Transverse colon (tissue), 4 donors: ENCODE results near the gene UMAD1. TPM values are rescaled to one million over a fixed set of nuclear protein-coding genes. Genes with fewer than 3 reads are reported as not detected.
A peak's percentile ranks its signal among the peaks of the same experiment; 100 is the strongest.

Source experiments
- DNase-seq: peaks from one replicate; pipeline ENCODE4 v3.0.0-alpha.2; 2019
- H3K27ac ChIP-seq, 4 donors: fragments of 200-600 bp; sonication (generic); 2 replicates each; pipeline ENCODE4 v1.5.1; 2016 to 2018; ENCODE audit warnings: inconsistent platforms in 4 of 4
- H3K27me3 ChIP-seq: fragments of 200-600 bp; sonication (generic); 2 replicates; pipeline ENCODE4 v1.5.1; 2017; ENCODE audit warnings: inconsistent platforms
- H3K36me3 ChIP-seq, 4 donors: fragments of 200-600 bp; sonication (generic); 2 replicates each; pipeline ENCODE4 v1.5.1; 2017 to 2019; ENCODE audit warnings: inconsistent platforms in 4 of 4
- H3K4me1 ChIP-seq, 4 donors: fragments of 200-600 bp; sonication (generic); 2 replicates each; pipeline ENCODE4 v1.5.1; 2017 to 2020; ENCODE audit warnings: inconsistent platforms in 4 of 4
- H3K4me3 ChIP-seq, 4 donors: fragments of 200-600 bp; sonication (generic); 1 replicate in 1 of 4; 2 replicates in 3 of 4; pipeline versions ENCODE4 v1.5.1 to v1.6.1; 2017 to 2019; ENCODE audit warnings: inconsistent platforms in 4 of 4
- H3K9me3 ChIP-seq, 2 donors: fragments of 200-600 bp; sonication (generic); 2 replicates each; pipeline ENCODE4 v1.5.1; 2017 to 2019; ENCODE audit warnings: inconsistent platforms in 2 of 2
- CTCF ChIP-seq, 5 experiments: fragments of 200-600 bp in 3 of 5; fragments of 450-650 bp in 2 of 5; sonication (generic) in 3 of 5; IDR thresholded peaks; 1 replicate in 2 of 5; 2 replicates in 3 of 5; pipeline ENCODE4 v1.5.1; 2016 to 2017; ENCODE audit warnings: antibody characterized with exemption in 5 of 5, inconsistent platforms in 3 of 5, mild to moderate bottlenecking in 2 of 5, moderate library complexity in 1 of 5
- EP300 ChIP-seq: sonication (generic); formaldehyde crosslinking; IDR thresholded peaks from one replicate; pipeline ENCODE4 v1.6.1; 2017; ENCODE audit warnings: antibody characterized with exemption, low read depth
- POLR2A ChIP-seq: fragments of 450-650 bp; IDR thresholded peaks from one replicate; pipeline ENCODE4 v1.6.1; 2016; ENCODE audit warnings: antibody characterized with exemption, mild to moderate bottlenecking, moderate library complexity
- POLR2AphosphoS5 ChIP-seq, 3 donors: sonication (generic); formaldehyde crosslinking; IDR thresholded peaks; one replicate each; pipeline ENCODE4 v1.6.1; 2016; ENCODE audit warnings: antibody characterized with exemption in 3 of 3
- WGBS, 2 donors: methylation state at CpG; one replicate each; pipeline ENCODE4 v1.1.5; 2018; ENCODE audit warnings: low coverage in 1 of 2; 5-methylcytosine and 5-hydroxymethylcytosine counted together
- in situ Hi-C, 4 donors: fragments of 200-750 bp; cut with MboI; loops; one replicate each; pipeline versions ENCODE4 v1.15.0 to v1.15.1; 2017; ENCODE audit warnings: low sequenced_read_pairs in 3 of 4, low pct_ligation_motif_present in 1 of 4, low pct_unique_long_range_greater_than_20kb in 1 of 4
- intact Hi-C: fragments of 100-400 bp; cut with DNase I; formaldehyde crosslinking; loops from one replicate; pipeline ENCODE4 v1.15.1; 2023; ENCODE audit warnings: low total_unique reads
- total RNA-seq, 4 donors: library from RNA; depleted of rRNA; stranded (reverse); fragments of >200 nt; gene quantifications; one replicate each; pipeline ENCODE4 v1.1.0, GENCODE V29; 2016

The UMAD1 gene
- total RNA-seq, 4 donors from 2014 or later, result 0.40 to 21.3 (median 14.6) TPM

- WGBS, 2 donors, result 51 to 67% methylated on average over 3 of the region's 3 CpGs
- no peak for DNase-seq
- Histone ChIP-seq H3K27ac (peak overlapping the region in 3 of 4 donors; percentile 6 to 18 (median 16)), H3K4me1 (peaks cover 0 to 36% (median 10%) of the 10 kb centered on the region in 4 donors), H3K4me3 (no peak overlapping the region), H3K36me3 (no peaks in the 10 kb centered on the region), H3K27me3 (no peaks in the 10 kb centered on the region), H3K9me3 (no peaks in the 10 kb centered on the region)
- in situ Hi-C loops (loop anchor here in 1 of 4 donors (10.0 kb wide), 1 partner anchor 518 kb away; no protein-coding TSS in a partner anchor), intact Hi-C loops (no loop called here)
- TF ChIP-seq POLR2A (no peak), POLR2AphosphoS5 (IDR thresholded peaks at IDR 0.05) (no peak), CTCF (IDR thresholded peaks at IDR 0.05) (no peak), EP300 (no peak)
Observed at GRCh38 chr7:7696458-7697119, 56.0 kb downstream of the UMAD1 start.

- Histone ChIP-seq H3K36me3 (no peaks in the 10 kb centered on the region), H3K27ac (no peak overlapping the region), H3K4me3 (no peak overlapping the region), H3K9me3 (no peaks in the 10 kb centered on the region), H3K27me3 (no peaks in the 10 kb centered on the region), H3K4me1 (peaks cover 0 to 42% (median 10%) of the 10 kb centered on the region in 4 donors)
- TF ChIP-seq CTCF (IDR thresholded peaks at IDR 0.05) (no peak), EP300 (no peak), POLR2AphosphoS5 (IDR thresholded peaks at IDR 0.05) (no peak), POLR2A (no peak)
- in situ Hi-C loops (loop anchor here in 1 of 4 donors (10.0 kb wide), 1 partner anchor 516 kb away; no protein-coding TSS in a partner anchor), intact Hi-C loops (no loop called here)
- DNase-seq, result no peak
- WGBS, 2 donors, result 90 to 93% methylated on average over 2 of the region's 2 CpGs
Observed at GRCh38 chr7:7698930-7699329, 58.4 kb downstream of the UMAD1 start.

GRCh38 chr7:7699380-7699779 lies 58.8 kb downstream of the UMAD1 start:
- no peak for DNase-seq
- no peaks in the 10 kb centered on the region for H3K27me3 ChIP-seq
- no peaks in the 10 kb centered on the region for H3K9me3 ChIP-seq
- H3K4me1 ChIP-seq, result peaks cover 0 to 42% (median 10%) of the 10 kb centered on the region in 4 donors
- H3K36me3 ChIP-seq, result no peaks in the 10 kb centered on the region
- intact Hi-C loops, result no loop called here
- TF ChIP-seq CTCF (IDR thresholded peaks at IDR 0.05) (no peak), POLR2A (no peak), EP300 (no peak), POLR2AphosphoS5 (IDR thresholded peaks at IDR 0.05) (no peak)
- H3K27ac ChIP-seq, result no peak overlapping the region
- in situ Hi-C loops, result loop anchor here in 1 of 4 donors (10.0 kb wide), 1 partner anchor 515 kb away; no protein-coding TSS in a partner anchor
- H3K4me3 ChIP-seq, result no peak overlapping the region

- Histone ChIP-seq H3K27me3 (no peaks in the 10 kb centered on the region), H3K4me1 (peaks cover 0 to 40% (median 10%) of the 10 kb centered on the region in 4 donors), H3K36me3 (no peaks in the 10 kb centered on the region), H3K27ac (no peak overlapping the region), H3K9me3 (no peaks in the 10 kb centered on the region), H3K4me3 (no peak overlapping the region)
- in situ Hi-C loops (loop anchor here in 1 of 4 donors (10.0 kb wide), 1 partner anchor 515 kb away; no protein-coding TSS in a partner anchor), intact Hi-C loops (no loop called here)
- TF ChIP-seq POLR2A (no peak), POLR2AphosphoS5 (IDR thresholded peaks at IDR 0.05) (no peak), EP300 (no peak), CTCF (IDR thresholded peaks at IDR 0.05) (no peak)
- no peak for DNase-seq
Observed at GRCh38 chr7:7699970-7700369, 59.4 kb downstream of the UMAD1 start.
